SU-DHL-6 (cell line): ENCODE measurements around the gene C4orf51.

ENCODE experiments used
- CTCF ChIP-seq: fragments of 200-600 bp; sonication (generic); IDR thresholded peaks from one replicate; pipeline ENCODE4 v1.5.1; 2017; ENCODE audit warnings: antibody characterized with exemption, mild to moderate bottlenecking, low read length, moderate library complexity; ENCODE audit not compliant: insufficient read depth, poor library complexity, severe bottlenecking
- EZH2phosphoT487 ChIP-seq: fragments of 200-600 bp; sonication (generic), shearing (Covaris generic); conservative IDR thresholded peaks from 2 replicates; pipeline ENCODE4 v1.6.1; 2018; ENCODE audit warnings: mild to moderate bottlenecking, antibody characterized with exemption, low read length, moderate library complexity, mixed read lengths

GRCh38 chr4:145739845-145740244, 59.9 kb downstream of the C4orf51 start:
- TF ChIP-seq CTCF (no peak), EZH2phosphoT487 (no peak)
